Esophagus mucosa (tissue), 1 donor: ENCODE data around the gene UBQLN1. TPM values are rescaled to one million over a fixed set of nuclear protein-coding genes. Genes with fewer than 3 reads are reported as not detected.

Source experiments
- ATAC-seq: fragments of 200-7000 bp; cut with Tn5 transposase; one replicate; pipeline ENCODE4 v1.9.1; 2020
- total RNA-seq: library from RNA; stranded (reverse); gene quantifications from one replicate; pipeline ENCODE4 v1.2.4, GENCODE V29; 2023
- donor health status: DM: yes; HTN: yes; CAD: no.

UBQLN1 gene
- total RNA-seq, 1 donor from 2014 or later = 83.3 TPM

GRCh38 chr9:83688921-83689320 lies 18.8 kb downstream of the UBQLN1 start:
- no peak for ATAC-seq

- ATAC-seq = no peak
Measured at GRCh38 chr9:83681490-83681889, 26.3 kb downstream of the UBQLN1 start.

- ATAC-seq = no peak
Measured at GRCh38 chr9:83680233-83680632, 27.5 kb downstream of the UBQLN1 start.

- no peak for ATAC-seq
Measured at GRCh38 chr9:83677596-83677995, 30.2 kb downstream of the UBQLN1 start.

- no peak for ATAC-seq
Measured at GRCh38 chr9:83675466-83675865, 32.3 kb downstream of the UBQLN1 start.

GRCh38 chr9:83671451-83671850 lies 36.3 kb downstream of the UBQLN1 start:
- ATAC-seq = no peak

- no peak for ATAC-seq
Measured at GRCh38 chr9:83670381-83670780, 37.4 kb downstream of the UBQLN1 start.

GRCh38 chr9:83669067-83669466 lies 38.7 kb downstream of the UBQLN1 start:
- ATAC-seq = no peak

GRCh38 chr9:83665580-83666200 lies 42.1 kb downstream of the UBQLN1 start:
- ATAC-seq = peak; percentile 44

GRCh38 chr9:83662933-83663332 lies 44.8 kb downstream of the UBQLN1 start:
- no peak for ATAC-seq

- no peak for ATAC-seq
Measured at GRCh38 chr9:83656952-83657351, 50.8 kb downstream of the UBQLN1 start.

GRCh38 chr9:83656032-83656680 lies 51.6 kb downstream of the UBQLN1 start:
- no peak for ATAC-seq

- ATAC-seq = no peak
Measured at GRCh38 chr9:83655433-83655832, 52.3 kb downstream of the UBQLN1 start.

- no peak for ATAC-seq
Measured at GRCh38 chr9:83652433-83652832, 55.3 kb downstream of the UBQLN1 start.

GRCh38 chr9:83651558-83651957 lies 56.2 kb downstream of the UBQLN1 start:
- no peak for ATAC-seq

- no peak for ATAC-seq
Measured at GRCh38 chr9:83649515-83649914, 58.2 kb downstream of the UBQLN1 start.

GRCh38 chr9:83649080-83649479 lies 58.7 kb downstream of the UBQLN1 start:
- peak; percentile 87 for ATAC-seq

- no peak for ATAC-seq
Measured at GRCh38 chr9:83646500-83647239, 61.1 kb downstream of the UBQLN1 start.

GRCh38 chr9:83642793-83643192 lies 65.0 kb downstream of the UBQLN1 start:
- no peak for ATAC-seq

GRCh38 chr9:83639266-83639665 lies 68.5 kb downstream of the UBQLN1 start:
- ATAC-seq = no peak

GRCh38 chr9:83637389-83637788 lies 70.4 kb downstream of the UBQLN1 start:
- no peak for ATAC-seq

GRCh38 chr9:83636813-83637212 lies 70.9 kb downstream of the UBQLN1 start:
- no peak for ATAC-seq

- ATAC-seq = no peak
Measured at GRCh38 chr9:83633676-83634075, 74.1 kb downstream of the UBQLN1 start.

GRCh38 chr9:83633255-83633654 lies 74.5 kb downstream of the UBQLN1 start:
- ATAC-seq = no peak
